ENCODE results near the gene CFAP77.

CFAP77 gene

GRCh38 chr9:132584601-132585560 is 174.9 kb downstream of the CFAP77 start:
- TF ChIP-seq CTCF (IDR thresholded peaks at IDR 0.05; ENCODE audit: unreplicated experiment in 3 of 3): no peak
- Mint-ChIP-seq H3K27ac (no peak overlapping the region), H3K4me3 (no peak overlapping the region), H3K4me1 (no peaks in the 10 kb centered on the region), H3K9me3 (no peaks in the 10 kb centered on the region), H3K36me3 (ENCODE audit: low read depth) (no peaks in the 10 kb centered on the region), H3K27me3 (ENCODE audit: low read depth) (peaks cover 99% of the 10 kb centered on the region)

- H3K27me3 Mint-ChIP-seq (ENCODE audit: low read depth): peaks cover 97% of the 10 kb centered on the region
- no peak overlapping the region for H3K4me3 Mint-ChIP-seq
- TF ChIP-seq CTCF (IDR thresholded peaks at IDR 0.05; ENCODE audit: unreplicated experiment in 3 of 3): no peak
- H3K36me3 Mint-ChIP-seq (ENCODE audit: low read depth): no peaks in the 10 kb centered on the region
- H3K9me3 Mint-ChIP-seq: no peaks in the 10 kb centered on the region
- peaks cover 2% of the 10 kb centered on the region for H3K4me1 Mint-ChIP-seq
- no peak overlapping the region for H3K27ac Mint-ChIP-seq
Measured at GRCh38 chr9:132585954-132586829, 176.2 kb downstream of the CFAP77 start.

- Mint-ChIP-seq H3K27me3 (ENCODE audit: low read depth) (peaks cover 97% of the 10 kb centered on the region), H3K4me3 (no peak overlapping the region), H3K4me1 (peaks cover 5% of the 10 kb centered on the region), H3K36me3 (ENCODE audit: low read depth) (no peaks in the 10 kb centered on the region), H3K9me3 (no peaks in the 10 kb centered on the region), H3K27ac (no peak overlapping the region)
- TF ChIP-seq CTCF (IDR thresholded peaks at IDR 0.05; ENCODE audit: unreplicated experiment in 3 of 3): no peak
Measured at GRCh38 chr9:132586830-132587591, 177.0 kb downstream of the CFAP77 start.

GRCh38 chr9:132587592-132587955 is 177.6 kb downstream of the CFAP77 start:
- Mint-ChIP-seq H3K36me3 (ENCODE audit: low read depth) (peaks cover 2% of the 10 kb centered on the region), H3K4me1 (peaks cover 5% of the 10 kb centered on the region), H3K9me3 (no peaks in the 10 kb centered on the region), H3K4me3 (no peak overlapping the region), H3K27me3 (ENCODE audit: low read depth) (peaks cover 97% of the 10 kb centered on the region), H3K27ac (no peak overlapping the region)
- no peak for TF ChIP-seq CTCF (IDR thresholded peaks at IDR 0.05; ENCODE audit: unreplicated experiment in 3 of 3)

GRCh38 chr9:132588098-132588497 is 178.1 kb downstream of the CFAP77 start:
- Mint-ChIP-seq H3K4me1 (peaks cover 5% of the 10 kb centered on the region), H3K27ac (no peak overlapping the region)

More at GRCh38 chr9:132588098-132588497, 178.1 kb downstream of the CFAP77 start:
- Mint-ChIP-seq H3K27me3 (ENCODE audit: low read depth) (peaks cover 97% of the 10 kb centered on the region), H3K36me3 (ENCODE audit: low read depth) (peaks cover 4% of the 10 kb centered on the region), H3K9me3 (no peaks in the 10 kb centered on the region), H3K4me3 (peak overlapping the region in 1 of 3 experiments; percentile 19)
- TF ChIP-seq CTCF (IDR thresholded peaks at IDR 0.05; ENCODE audit: unreplicated experiment in 3 of 3): no peak
